Suprapubic skin (tissue), 3 donors: ENCODE measurements around the gene VWF.

Experiments
- CTCF ChIP-seq, 2 donors: fragments of 200-600 bp in 1 of 2; fragments of 450-650 bp in 1 of 2; sonication (generic) in 1 of 2; IDR thresholded peaks; one replicate each; pipeline ENCODE4 v1.5.1; 2016 to 2019; ENCODE audit warnings: antibody characterized with exemption in 2 of 2, mild to moderate bottlenecking in 1 of 2, moderate library complexity in 1 of 2
- POLR2AphosphoS5 ChIP-seq, 3 donors: sonication (generic); formaldehyde crosslinking; IDR thresholded peaks; one replicate each; pipeline ENCODE4 v1.6.1; 2017; ENCODE audit warnings: antibody characterized with exemption in 3 of 3

GRCh38 chr12:6146509-6146908 lies 22.0 kb upstream of the VWF start:
- TF ChIP-seq CTCF (IDR thresholded peaks at IDR 0.05) (no peak), POLR2AphosphoS5 (IDR thresholded peaks at IDR 0.05) (no peak)
